Activated B cell treated with CpG ODN at 0.5 μM for 24 hours (primary cell): Measurements from ENCODE around the gene PER3. TPM values are rescaled to one million over a fixed set of nuclear protein-coding genes. Genes with fewer than 3 reads are reported as not detected.

Source experiments
- ATAC-seq: fragments of 200-7000 bp; cut with Tn5 transposase; one replicate; pipeline ENCODE4 v1.10.0; 2021; ENCODE audit warnings: low read depth, mild to moderate bottlenecking, moderate library complexity
- CTCF ChIA-PET: fragments of 350-600 bp; sonication (Branson Sonifier 250); formaldehyde crosslinking; loops from one replicate; lab custom pipeline; 2021; ENCODE audit warnings: antibody characterized with exemption; lab: Charles Lee
- POLR2A ChIA-PET: fragments of 350-600 bp; sonication (Branson Sonifier 250); formaldehyde crosslinking; loops from one replicate; lab custom pipeline; 2021; ENCODE audit warnings: antibody characterized with exemption; lab: Charles Lee
- DNase-seq: peaks from one replicate; pipeline ENCODE4 v3.0.0; 2022
- H3K27ac Mint-ChIP-seq: one replicate; pipeline ENCODE4 v1.8.0; 2020; ENCODE audit warnings: mixed read lengths
- H3K27me3 Mint-ChIP-seq: one replicate; pipeline ENCODE4 v1.8.0; 2021; ENCODE audit warnings: mixed read lengths
- H3K36me3 Mint-ChIP-seq: one replicate; pipeline ENCODE4 v1.8.0; 2021; ENCODE audit warnings: low read depth, mixed read lengths
- H3K4me1 Mint-ChIP-seq: one replicate; pipeline ENCODE4 v1.8.0; 2021; ENCODE audit warnings: mixed read lengths
- H3K4me3 Mint-ChIP-seq: one replicate; pipeline ENCODE4 v1.8.0; 2020; ENCODE audit warnings: mild to moderate bottlenecking, mixed read lengths
- H3K9me3 Mint-ChIP-seq: one replicate; pipeline ENCODE4 v1.8.0; 2020; ENCODE audit warnings: mixed read lengths
- CTCF ChIP-seq: fragments of 200-600 bp; IDR thresholded peaks from one replicate; pipeline ENCODE4 v1.8.0; 2022; ENCODE audit warnings: antibody characterized with exemption, mild to moderate bottlenecking
- intact Hi-C: fragments of 100-400 bp; cut with micrococcal nuclease; formaldehyde crosslinking; loops from one replicate; pipeline ENCODE4 v1.15.1; 2024
- total RNA-seq: library from RNA; stranded (reverse); gene quantifications from 2 replicates; pipeline ENCODE4 v1.2.3, GENCODE V29; 2022

Gene PER3
- total RNA-seq, 1 donor from 2014 or later, result 2.7 TPM

DNA sequence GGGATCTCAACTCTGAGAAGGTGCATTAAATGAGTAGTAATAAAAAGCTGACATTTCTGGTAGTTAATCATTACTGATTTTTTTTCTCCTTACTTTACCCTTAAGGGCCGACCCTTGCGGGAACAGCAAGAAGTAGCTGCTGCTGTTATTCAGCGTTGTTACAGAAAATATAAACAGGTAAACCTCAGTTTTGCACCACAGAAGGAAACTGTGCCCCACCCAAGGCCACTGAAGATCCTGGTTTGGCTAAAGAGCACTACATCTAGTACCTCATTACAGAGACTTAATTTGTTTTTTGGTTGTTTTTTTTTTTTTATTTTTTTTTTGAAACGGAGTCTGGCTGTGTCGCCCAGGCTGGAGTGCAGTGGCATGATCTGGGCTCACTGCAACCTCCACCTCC, 36.5 kb upstream of the PER3 start:
- DNase-seq (no peak), ATAC-seq (no peak)
- Mint-ChIP-seq H3K9me3 (no peaks in the 10 kb centered on the region), H3K36me3 (peaks cover 20% of the 10 kb centered on the region), H3K4me1 (no peaks in the 10 kb centered on the region), H3K27ac (no peak overlapping the region), H3K4me3 (no peak overlapping the region), H3K27me3 (no peaks in the 10 kb centered on the region)
- CTCF ChIA-PET, result interaction anchor here (8.6 kb wide), 1 partner anchor 80 kb away, joined by 270 read pairs; no protein-coding TSS in a partner anchor
- POLR2A ChIA-PET, result no interaction called here
- intact Hi-C loops, result no loop called here
- no peak for TF ChIP-seq CTCF

- ChIA-PET POLR2A (no interaction called here), CTCF (interaction anchor here (1.3 to 8.6 kb wide), 2 partner anchors 19 to 82 kb away, joined by 3 to 270 read pairs; no protein-coding TSS in a partner anchor)
- H3K27me3 Mint-ChIP-seq, result no peaks in the 10 kb centered on the region
- peaks cover 5% of the 10 kb centered on the region for H3K4me1 Mint-ChIP-seq
- no peak for TF ChIP-seq CTCF
- H3K9me3 Mint-ChIP-seq, result no peaks in the 10 kb centered on the region
- intact Hi-C loops, result no loop called here
- no peak overlapping the region for H3K27ac Mint-ChIP-seq
- peaks cover 22% of the 10 kb centered on the region for H3K36me3 Mint-ChIP-seq
- no peak overlapping the region for H3K4me3 Mint-ChIP-seq
- ATAC-seq, result no peak
- no peak for DNase-seq
Measured at GRCh38 chr1:7749126-7749525, 35.0 kb upstream of the PER3 start.

GRCh38 chr1:7751174-7751573, 32.9 kb upstream of the PER3 start:
- no peak overlapping the region for H3K4me3 Mint-ChIP-seq
- ATAC-seq (no peak), DNase-seq (no peak)
- no peaks in the 10 kb centered on the region for H3K9me3 Mint-ChIP-seq
- H3K4me1 Mint-ChIP-seq, result peaks cover 5% of the 10 kb centered on the region
- CTCF ChIA-PET, result interaction anchor here (1.5 to 8.6 kb wide), 4 partner anchors 10 to 172 kb away, joined by 5 to 270 read pairs (median 17); no protein-coding TSS in a partner anchor
- H3K27ac Mint-ChIP-seq, result no peak overlapping the region
- TF ChIP-seq CTCF, result no peak
- intact Hi-C loops, result loop anchor here (10.0 kb wide), 1 partner anchor 46 kb away; no protein-coding TSS in a partner anchor
- POLR2A ChIA-PET, result no interaction called here
- H3K27me3 Mint-ChIP-seq, result no peaks in the 10 kb centered on the region
- peaks cover 13% of the 10 kb centered on the region for H3K36me3 Mint-ChIP-seq

GRCh38 chr1:7752512-7753417, 31.3 kb upstream of the PER3 start:
- H3K4me3 Mint-ChIP-seq, result peak overlapping the region; percentile 17
- peaks cover 5% of the 10 kb centered on the region for H3K4me1 Mint-ChIP-seq
- no peak overlapping the region for H3K27ac Mint-ChIP-seq
- peaks cover 13% of the 10 kb centered on the region for H3K36me3 Mint-ChIP-seq
- no peaks in the 10 kb centered on the region for H3K27me3 Mint-ChIP-seq
- H3K9me3 Mint-ChIP-seq, result no peaks in the 10 kb centered on the region
- no peak for DNase-seq
- POLR2A ChIA-PET, result interaction anchor here (0.6 to 0.7 kb wide), 2 partner anchors 19 to 84 kb away, joined by 3 to 4 read pairs; partner anchors contain the start of gene VAMP3
- CTCF ChIA-PET, result interaction anchor here (0.7 to 8.6 kb wide), 31 partner anchors 9 to 1015 kb away, joined by 3 to 270 read pairs (median 4); no protein-coding TSS in a partner anchor
- TF ChIP-seq CTCF, result no peak
- intact Hi-C loops, result loop anchor here (1.0 to 10.0 kb wide), 2 partner anchors 48 to 85 kb away; no protein-coding TSS in a partner anchor
- ATAC-seq, result no peak

DNA sequence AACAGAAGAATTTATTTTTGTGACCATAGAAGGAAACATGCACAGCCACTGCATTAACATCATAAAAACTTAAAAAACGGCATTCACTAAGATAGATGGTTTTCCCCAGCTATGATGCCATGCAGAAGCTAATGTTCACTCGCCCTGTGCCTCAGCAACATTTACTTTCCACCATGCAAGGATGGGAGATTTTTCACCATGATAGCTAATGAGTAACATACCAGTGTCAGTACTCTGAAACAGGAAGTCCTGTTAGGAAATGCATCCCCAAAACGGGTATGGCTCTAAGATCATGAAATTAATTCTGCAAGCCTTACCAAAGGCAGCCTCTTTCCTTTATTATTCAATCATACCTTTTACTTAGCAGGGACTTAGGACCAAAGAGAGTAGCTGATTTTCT, 30.4 kb upstream of the PER3 start:
- intact Hi-C loops, result loop anchor here (1.0 to 10.0 kb wide), 2 partner anchors 49 to 86 kb away; no protein-coding TSS in a partner anchor
- peaks cover 8% of the 10 kb centered on the region for H3K36me3 Mint-ChIP-seq
- no peak for ATAC-seq
- no peak overlapping the region for H3K27ac Mint-ChIP-seq
- CTCF ChIA-PET, result interaction anchor here (0.9 to 8.6 kb wide), 11 partner anchors 8 to 160 kb away, joined by 3 to 270 read pairs (median 7); no protein-coding TSS in a partner anchor
- peaks cover 5% of the 10 kb centered on the region for H3K4me1 Mint-ChIP-seq
- H3K9me3 Mint-ChIP-seq, result no peaks in the 10 kb centered on the region
- DNase-seq, result no peak
- no peak for TF ChIP-seq CTCF
- POLR2A ChIA-PET, result no interaction called here
- H3K27me3 Mint-ChIP-seq, result no peaks in the 10 kb centered on the region
- no peak overlapping the region for H3K4me3 Mint-ChIP-seq
